CD14-positive monocyte (primary cell): ENCODE measurements around the gene ITGA7. TPM values are rescaled to one million over a fixed set of nuclear protein-coding genes. Genes with fewer than 3 reads are reported as not detected.

ENCODE experiments used
- DNase-seq, 3 donors: peaks; one replicate each; pipeline ENCODE4 v3.0.0-alpha.2; 2011 to 2022
- H2AFZ ChIP-seq: 2 replicates; pipeline ENCODE4 v1.6.0; 2012; ENCODE audit warnings: mild to moderate bottlenecking, low read depth, low read length, inconsistent platforms; ENCODE audit not compliant: insufficient read depth, poor library complexity, severe bottlenecking
- H3K27ac ChIP-seq, 2 donors: 1 replicate in 1 of 2; 2 replicates in 1 of 2; pipeline ENCODE4 v1.5.1; 2012 to 2013; ENCODE audit warnings: low read length in 2 of 2, control low read depth in 1 of 2, inconsistent platforms in 1 of 2, low read depth in 1 of 2, mild to moderate bottlenecking in 1 of 2
- H3K27me3 ChIP-seq, 2 donors: one replicate each; pipeline versions ENCODE4 v1.6.0 to v1.6.1; 2011 to 2013; ENCODE audit warnings: low read length in 2 of 2; ENCODE audit not compliant: control insufficient read depth in 2 of 2, insufficient read depth in 2 of 2
- H3K36me3 ChIP-seq, 2 donors: replicated peaks in 1 of 2; 1 replicate in 1 of 2; 2 replicates in 1 of 2; pipeline versions ENCODE4 v1.5.1 to v1.6.1; 2012 to 2013; ENCODE audit warnings: low read length in 2 of 2, control low read depth in 1 of 2, inconsistent platforms in 1 of 2, mild to moderate bottlenecking in 1 of 2; ENCODE audit not compliant: insufficient read depth in 2 of 2, control insufficient read depth in 1 of 2
- H3K4me1 ChIP-seq, 2 donors: 1 replicate in 1 of 2; 2 replicates in 1 of 2; pipeline versions ENCODE4 v1.5.1 to v1.6.1; 2012 to 2013; ENCODE audit warnings: low read length in 2 of 2, control low read depth in 1 of 2, inconsistent platforms in 1 of 2, mild to moderate bottlenecking in 1 of 2, moderate library complexity in 1 of 2; ENCODE audit not compliant: insufficient read depth in 2 of 2, control insufficient read depth in 1 of 2
- H3K4me2 ChIP-seq: replicated peaks from 2 replicates; pipeline ENCODE3; 2012; ENCODE audit warnings: low read length, moderate library complexity, mild to moderate bottlenecking; ENCODE audit not compliant: poor library complexity, severe bottlenecking; ENCODE audit errors: extremely low read depth
- H3K4me3 ChIP-seq, 3 experiments: fragments of 200-600 bp in 1 of 3; sonication (generic) in 1 of 3; replicated peaks in 1 of 3; 1 replicate in 2 of 3; 2 replicates in 1 of 3; pipeline ENCODE4 v1.5.1; 2011 to 2013; ENCODE audit warnings: low read length in 3 of 3, mild to moderate bottlenecking in 3 of 3, control low read depth in 2 of 3, low read depth in 2 of 3, inconsistent platforms in 1 of 3, moderate library complexity in 1 of 3
- H3K79me2 ChIP-seq: 2 replicates; pipeline ENCODE4 v1.6.0; 2012; ENCODE audit warnings: mild to moderate bottlenecking, control low read depth, inconsistent platforms, low read length, moderate library complexity; ENCODE audit not compliant: insufficient read depth
- H3K9ac ChIP-seq: 2 replicates; pipeline ENCODE4 v1.6.0; 2017; ENCODE audit warnings: low read length, mild to moderate bottlenecking; ENCODE audit not compliant: insufficient read depth, poor library complexity, severe bottlenecking
- H3K9me3 ChIP-seq, 2 donors: replicated peaks in 1 of 2; 1 replicate in 1 of 2; 2 replicates in 1 of 2; pipeline versions ENCODE4 v1.5.1 to v1.6.1; 2012 to 2013; ENCODE audit warnings: low read length in 2 of 2, control low read depth in 1 of 2; ENCODE audit not compliant: control insufficient read depth in 1 of 2, insufficient read depth in 1 of 2
- H4K20me1 ChIP-seq: 2 replicates; pipeline ENCODE4 v1.6.0; 2012; ENCODE audit warnings: mild to moderate bottlenecking, low read length, control low read depth, moderate library complexity; ENCODE audit not compliant: insufficient read depth
- H3K27ac Mint-ChIP-seq, 7 donors: one replicate each; pipeline ENCODE4 v1.8.0; 2020; ENCODE audit warnings: mild to moderate bottlenecking in 7 of 7, mixed read lengths in 7 of 7, moderate library complexity in 6 of 7, inconsistent platforms in 2 of 7
- H3K27me3 Mint-ChIP-seq, 3 donors: one replicate each; pipeline ENCODE4 v1.8.0; 2021 to 2022; ENCODE audit warnings: low read depth in 3 of 3, mild to moderate bottlenecking in 3 of 3, mixed read lengths in 3 of 3, moderate library complexity in 3 of 3, inconsistent platforms in 1 of 3
- H3K36me3 Mint-ChIP-seq, 2 donors: one replicate each; pipeline ENCODE4 v1.8.0; 2020; ENCODE audit warnings: mixed read lengths in 2 of 2, inconsistent platforms in 1 of 2, mild to moderate bottlenecking in 1 of 2
- H3K4me1 Mint-ChIP-seq: one replicate; pipeline ENCODE4 v1.8.0; 2020; ENCODE audit warnings: mild to moderate bottlenecking, mixed read lengths
- H3K4me3 Mint-ChIP-seq, 2 donors: one replicate each; pipeline ENCODE4 v1.8.0; 2020; ENCODE audit warnings: mild to moderate bottlenecking in 2 of 2, mixed read lengths in 2 of 2, moderate library complexity in 1 of 2
- H3K9me3 Mint-ChIP-seq, 7 donors: one replicate each; pipeline ENCODE4 v1.8.0; 2020 to 2022; ENCODE audit warnings: mixed read lengths in 7 of 7, mild to moderate bottlenecking in 6 of 7, moderate library complexity in 6 of 7, inconsistent platforms in 2 of 7
- WGBS: methylation state at CpG from one replicate; pipeline ENCODE4 v1.1.5; 2013; ENCODE audit warnings: missing lambda C conversion rate; ENCODE audit not compliant: insufficient coverage; 5-methylcytosine and 5-hydroxymethylcytosine counted together
- intact Hi-C, 2 donors: fragments of 100-400 bp; cut with micrococcal nuclease; formaldehyde crosslinking; loops; one replicate each; pipeline versions ENCODE4 v1.15.0 to v1.15.1; 2023
- polyA plus RNA-seq, 3 donors: library from polyadenylated mRNA; depleted of rRNA in 1 of 3; unstranded in 2 of 3; stranded (reverse) in 1 of 3; fragments of 300-500 nt in 2 of 3; fragments of >200 nt in 1 of 3; fragmentation: Illumina TruSeq in 2 of 3; gene quantifications; 1 replicate in 2 of 3; 2 replicates in 1 of 3; pipeline ENCODE4 v1.2.3, GENCODE V29; 2012 to 2021
- TF ChIP-seq, protein P1 (sequence below): fragments of 200-600 bp; IDR thresholded peaks from one replicate; pipeline ENCODE4 v1.8.0; 2022; ENCODE audit warnings: antibody characterized with exemption, mild to moderate bottlenecking

Gene ITGA7
- polyA plus RNA-seq, 3 donors = 0.23 to 3.3 (median 0.55) TPM

DNA sequence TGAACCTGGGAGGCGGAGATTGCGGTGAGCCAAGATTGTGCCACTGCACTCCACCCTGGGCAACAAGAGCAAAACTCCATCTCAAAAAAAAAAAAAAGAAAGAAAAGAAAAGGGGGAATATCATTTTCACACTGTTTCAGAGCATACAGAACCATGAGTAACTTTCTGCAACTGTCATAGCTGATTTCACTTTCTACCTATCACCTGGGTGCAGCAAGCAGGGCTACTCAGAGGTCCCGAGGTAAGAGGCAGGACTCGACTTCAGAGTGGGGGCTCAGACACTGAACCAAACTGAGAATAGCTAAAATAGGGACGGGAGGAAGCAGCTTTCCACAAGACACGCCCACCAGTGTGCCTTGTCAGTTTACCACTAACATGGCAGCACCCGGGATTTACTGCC lies 41.2 kb downstream of the ITGA7 start:
- Histone ChIP-seq H3K4me2 (no peak overlapping the region), H2AFZ (no peak overlapping the region), H3K4me1 (peaks cover 14 to 27% of the 10 kb centered on the region in 2 donors), H3K27ac (no peak overlapping the region), H3K36me3 (no peaks in the 10 kb centered on the region), H3K27me3 (no peaks in the 10 kb centered on the region), H3K4me3 (no peak overlapping the region), H3K79me2 (no peaks in the 10 kb centered on the region), H4K20me1 (no peaks in the 10 kb centered on the region), H3K9me3 (no peaks in the 10 kb centered on the region), H3K9ac (no peak overlapping the region)
- Mint-ChIP-seq H3K27me3 (peaks cover 0 to 3% (median 0%) of the 10 kb centered on the region in 3 donors), H3K4me1 (peaks cover 27% of the 10 kb centered on the region), H3K36me3 (no peaks in the 10 kb centered on the region), H3K4me3 (no peak overlapping the region), H3K27ac (peak overlapping the region in 4 of 7 donors; percentile 56 to 82 (median 67)), H3K9me3 (peaks cover 0 to 3% (median 0%) of the 10 kb centered on the region in 7 donors)
- 38% methylated on average over 5 of the region's 7 CpGs for WGBS
- no peak for DNase-seq
- intact Hi-C loops = no loop called here
- TF ChIP-seq, protein P1, sequence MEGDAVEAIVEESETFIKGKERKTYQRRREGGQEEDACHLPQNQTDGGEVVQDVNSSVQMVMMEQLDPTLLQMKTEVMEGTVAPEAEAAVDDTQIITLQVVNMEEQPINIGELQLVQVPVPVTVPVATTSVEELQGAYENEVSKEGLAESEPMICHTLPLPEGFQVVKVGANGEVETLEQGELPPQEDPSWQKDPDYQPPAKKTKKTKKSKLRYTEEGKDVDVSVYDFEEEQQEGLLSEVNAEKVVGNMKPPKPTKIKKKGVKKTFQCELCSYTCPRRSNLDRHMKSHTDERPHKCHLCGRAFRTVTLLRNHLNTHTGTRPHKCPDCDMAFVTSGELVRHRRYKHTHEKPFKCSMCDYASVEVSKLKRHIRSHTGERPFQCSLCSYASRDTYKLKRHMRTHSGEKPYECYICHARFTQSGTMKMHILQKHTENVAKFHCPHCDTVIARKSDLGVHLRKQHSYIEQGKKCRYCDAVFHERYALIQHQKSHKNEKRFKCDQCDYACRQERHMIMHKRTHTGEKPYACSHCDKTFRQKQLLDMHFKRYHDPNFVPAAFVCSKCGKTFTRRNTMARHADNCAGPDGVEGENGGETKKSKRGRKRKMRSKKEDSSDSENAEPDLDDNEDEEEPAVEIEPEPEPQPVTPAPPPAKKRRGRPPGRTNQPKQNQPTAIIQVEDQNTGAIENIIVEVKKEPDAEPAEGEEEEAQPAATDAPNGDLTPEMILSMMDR = no peak

DNA sequence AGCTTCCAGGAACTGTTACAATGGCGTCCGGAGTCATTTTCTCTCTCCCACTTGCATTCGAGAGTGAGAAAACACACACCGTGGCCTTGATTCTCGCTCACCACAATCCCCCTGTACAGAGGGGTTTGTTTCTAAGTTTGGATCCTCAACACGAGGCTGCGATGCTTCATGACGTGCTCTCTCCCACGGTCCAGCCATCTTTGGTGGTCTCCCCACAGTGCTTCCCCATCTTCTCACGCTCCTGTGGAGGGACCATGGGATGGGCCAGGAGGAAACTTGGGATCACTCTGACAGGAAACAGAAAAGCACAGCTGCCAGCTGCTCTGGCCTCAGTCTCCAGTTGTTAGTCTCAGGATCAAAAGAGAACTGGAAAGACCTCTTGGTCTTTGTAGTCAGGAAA lies 42.9 kb downstream of the ITGA7 start:
- Histone ChIP-seq H3K9ac (no peak overlapping the region), H3K4me1 (peaks cover 14 to 20% of the 10 kb centered on the region in 2 donors), H3K27ac (no peak overlapping the region), H3K27me3 (no peaks in the 10 kb centered on the region), H3K36me3 (no peaks in the 10 kb centered on the region), H4K20me1 (no peaks in the 10 kb centered on the region), H3K9me3 (no peaks in the 10 kb centered on the region), H3K79me2 (no peaks in the 10 kb centered on the region), H3K4me2 (no peak overlapping the region), H2AFZ (no peak overlapping the region), H3K4me3 (no peak overlapping the region)
- peaks cover 0 to 3% (median 0%) of the 10 kb centered on the region in 3 donors for H3K27me3 Mint-ChIP-seq
- intact Hi-C loops = loop anchor here in 1 of 2 donors (5.0 kb wide), 1 partner anchor 42 kb away; the partner anchor contains the start of gene ITGA7
- no peaks in the 10 kb centered on the region for H3K36me3 Mint-ChIP-seq
- no peak overlapping the region for H3K27ac Mint-ChIP-seq
- peaks cover 0 to 3% (median 0%) of the 10 kb centered on the region in 7 donors for H3K9me3 Mint-ChIP-seq
- peaks cover 18% of the 10 kb centered on the region for H3K4me1 Mint-ChIP-seq
- TF ChIP-seq, protein P1 = no peak
- WGBS = 89% methylated on average over 3 of the region's 10 CpGs
- DNase-seq = no peak
- no peak overlapping the region for H3K4me3 Mint-ChIP-seq
